NT2/D1 (cell line): ENCODE measurements around the gene MACO1.
"Not testable (repeated sequence)": the region's sequence is repeated elsewhere in the genome, so short reads cannot be mapped to it uniquely, and the experiment has no call there.

Experiments used
- YY1 ChIP-seq: IDR thresholded peaks from 2 replicates; pipeline ENCODE4 v1.6.1; 2011; ENCODE audit not compliant: insufficient read length, insufficient read depth
- ZNF274 ChIP-seq: IDR thresholded peaks from 2 replicates; pipeline ENCODE4 v1.6.1; 2011; ENCODE audit warnings: mild to moderate bottlenecking, low read depth, low read length

GRCh38 chr1:25420715-25421114 is 10.0 kb upstream of the MACO1 start, which contains the start of gene RHCE:
- not testable (repeated sequence) for TF ChIP-seq ZNF274, YY1
